Upper lobe of left lung (tissue), 4 donors: Measurements from ENCODE around the gene SECISBP2.

Experiments used
- EP300 ChIP-seq, 4 donors: sonication (generic); formaldehyde crosslinking; IDR thresholded peaks; one replicate each; pipeline ENCODE4 v1.5.1; 2017; ENCODE audit warnings: antibody characterized with exemption in 4 of 4, control low read depth in 2 of 4
- POLR2A ChIP-seq, 4 donors: fragments of 450-650 bp; IDR thresholded peaks; one replicate each; pipeline ENCODE4 v1.5.1; 2016 to 2017; ENCODE audit warnings: antibody characterized with exemption in 4 of 4, mild to moderate bottlenecking in 2 of 4
- POLR2AphosphoS5 ChIP-seq, 2 donors: sonication (generic); formaldehyde crosslinking; IDR thresholded peaks; one replicate each; pipeline ENCODE4 v1.5.1; 2017; ENCODE audit warnings: antibody characterized with exemption in 2 of 2
- TF ChIP-seq, protein P1 (sequence below), 6 experiments: fragments of 450-650 bp in 4 of 6; fragments of 200-600 bp in 2 of 6; sonication (generic) in 2 of 6; IDR thresholded peaks; one replicate each; pipeline ENCODE4 v1.5.1; 2016 to 2019; ENCODE audit warnings: antibody characterized with exemption in 6 of 6

DNA sequence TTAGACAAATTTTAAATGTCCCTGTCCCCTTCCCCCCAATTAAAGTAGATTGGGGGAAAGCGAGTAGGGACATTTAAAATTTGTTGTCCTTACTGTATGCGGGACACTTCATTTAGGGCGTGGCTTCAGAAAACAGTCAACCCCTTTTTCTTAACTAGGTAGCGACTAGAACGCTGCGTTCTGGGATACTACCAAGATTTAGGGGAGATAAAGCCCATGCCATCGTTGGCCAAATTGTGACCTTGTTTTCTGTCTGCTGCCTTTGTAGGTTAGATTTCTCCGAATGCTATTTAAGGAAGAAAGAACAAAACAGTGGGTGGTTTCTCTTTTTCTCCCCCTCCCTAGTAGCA lies 6.1 kb upstream of the SECISBP2 start:
- TF ChIP-seq, protein P1, sequence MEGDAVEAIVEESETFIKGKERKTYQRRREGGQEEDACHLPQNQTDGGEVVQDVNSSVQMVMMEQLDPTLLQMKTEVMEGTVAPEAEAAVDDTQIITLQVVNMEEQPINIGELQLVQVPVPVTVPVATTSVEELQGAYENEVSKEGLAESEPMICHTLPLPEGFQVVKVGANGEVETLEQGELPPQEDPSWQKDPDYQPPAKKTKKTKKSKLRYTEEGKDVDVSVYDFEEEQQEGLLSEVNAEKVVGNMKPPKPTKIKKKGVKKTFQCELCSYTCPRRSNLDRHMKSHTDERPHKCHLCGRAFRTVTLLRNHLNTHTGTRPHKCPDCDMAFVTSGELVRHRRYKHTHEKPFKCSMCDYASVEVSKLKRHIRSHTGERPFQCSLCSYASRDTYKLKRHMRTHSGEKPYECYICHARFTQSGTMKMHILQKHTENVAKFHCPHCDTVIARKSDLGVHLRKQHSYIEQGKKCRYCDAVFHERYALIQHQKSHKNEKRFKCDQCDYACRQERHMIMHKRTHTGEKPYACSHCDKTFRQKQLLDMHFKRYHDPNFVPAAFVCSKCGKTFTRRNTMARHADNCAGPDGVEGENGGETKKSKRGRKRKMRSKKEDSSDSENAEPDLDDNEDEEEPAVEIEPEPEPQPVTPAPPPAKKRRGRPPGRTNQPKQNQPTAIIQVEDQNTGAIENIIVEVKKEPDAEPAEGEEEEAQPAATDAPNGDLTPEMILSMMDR (IDR thresholded peaks at IDR 0.05), result no peak
- TF ChIP-seq POLR2AphosphoS5 (IDR thresholded peaks at IDR 0.05), result no peak
- TF ChIP-seq POLR2A (IDR thresholded peaks at IDR 0.05), result no peak
- no peak for TF ChIP-seq EP300 (IDR thresholded peaks at IDR 0.05)
